ENCODE results near the gene CLEC16A.
A peak's percentile ranks its signal among the peaks of the same experiment; 100 is the strongest.

CLEC16A gene

GRCh38 chr16:10930755-10931093 lies 13.6 kb upstream of the CLEC16A start:
- in situ Hi-C loops (cut with HindIII; ENCODE audit: low sequenced_read_pairs) = no loop called here
- H3K4me3 ChIP-seq (ENCODE audit: low read depth, low read length) = no peak overlapping the region
- DNase-seq (ENCODE audit: low read depth) = no peak
- peak; percentile 3 for TF ChIP-seq CTCF (IDR thresholded peaks at IDR 0.05; ENCODE audit: low read depth, low read length, missing control alignments)

GRCh38 chr16:10931134-10931533 lies 13.2 kb upstream of the CLEC16A start:
- in situ Hi-C loops (cut with HindIII; ENCODE audit: low sequenced_read_pairs) = no loop called here
- TF ChIP-seq CTCF (IDR thresholded peaks at IDR 0.05; ENCODE audit: low read depth, low read length, missing control alignments) = no peak
- DNase-seq (ENCODE audit: low read depth) = no peak

GRCh38 chr16:10931977-10932632 lies 12.3 kb upstream of the CLEC16A start:
- no peak for DNase-seq (ENCODE audit: low read depth)
- in situ Hi-C loops (cut with HindIII; ENCODE audit: low sequenced_read_pairs) = no loop called here
- TF ChIP-seq CTCF (IDR thresholded peaks at IDR 0.05; ENCODE audit: low read depth, low read length, missing control alignments) = no peak

More at GRCh38 chr16:10931134-10931533, 13.2 kb upstream of the CLEC16A start:
- H3K4me3 ChIP-seq (ENCODE audit: low read depth, low read length) = no peak overlapping the region

GRCh38 chr16:10932959-10933710 lies 11.2 kb upstream of the CLEC16A start:
- no peak for DNase-seq (ENCODE audit: low read depth)
- no peak overlapping the region for H3K4me3 ChIP-seq (ENCODE audit: low read depth, low read length)
- TF ChIP-seq CTCF (IDR thresholded peaks at IDR 0.05; ENCODE audit: low read depth, low read length, missing control alignments) = no peak
- in situ Hi-C loops (cut with HindIII; ENCODE audit: low sequenced_read_pairs) = no loop called here

More at GRCh38 chr16:10931977-10932632, 12.3 kb upstream of the CLEC16A start:
- H3K4me3 ChIP-seq (ENCODE audit: low read depth, low read length) = no peak overlapping the region

GRCh38 chr16:10933865-10934264 lies 10.5 kb upstream of the CLEC16A start:
- no peak overlapping the region for H3K4me3 ChIP-seq (ENCODE audit: low read depth, low read length)
- TF ChIP-seq CTCF (IDR thresholded peaks at IDR 0.05; ENCODE audit: low read depth, low read length, missing control alignments) = no peak
- in situ Hi-C loops (cut with HindIII; ENCODE audit: low sequenced_read_pairs) = no loop called here

GRCh38 chr16:10934325-10935107 lies 9.8 kb upstream of the CLEC16A start:
- no peak for TF ChIP-seq CTCF (IDR thresholded peaks at IDR 0.05; ENCODE audit: low read depth, low read length, missing control alignments)
- in situ Hi-C loops (cut with HindIII; ENCODE audit: low sequenced_read_pairs) = no loop called here
- DNase-seq (ENCODE audit: low read depth) = no peak
- H3K4me3 ChIP-seq (ENCODE audit: low read depth, low read length) = no peak overlapping the region

More at GRCh38 chr16:10933865-10934264, 10.5 kb upstream of the CLEC16A start:
- DNase-seq (ENCODE audit: low read depth) = no peak

Data from astrocyte of the cerebellum (primary cell).